Mesenteric fat pad (tissue), 1 donor: ENCODE data around the gene CSNK2A1. TPM values are rescaled to one million over a fixed set of nuclear protein-coding genes. Genes with fewer than 3 reads are reported as not detected.

Experiments
- DNase-seq: peaks from one replicate; pipeline ENCODE4 v3.0.0-alpha.2; 2020; ENCODE audit warnings: low spot score
- total RNA-seq: library from RNA; stranded (reverse); fragmentation: NEBNext Ultra II Directional; extraction: Animal tissue kit (Norgen Biotek cat#: 25700); gene quantifications from one replicate; pipeline ENCODE4 v1.2.1, GENCODE V29; 2021
- donor health status: DM: yes; HTN: yes; CAD: no.

CSNK2A1 gene
- total RNA-seq, 1 donor from 2014 or later = 132 TPM

- no peak for DNase-seq
These were observed 82.1 kb downstream of the CSNK2A1 start for GRCh38 chr20:461254-462198.

- DNase-seq = no peak
These were observed 82.9 kb downstream of the CSNK2A1 start for GRCh38 chr20:460707-461106.

GRCh38 chr20:460180-460579 is 83.4 kb downstream of the CSNK2A1 start:
- DNase-seq = no peak

GRCh38 chr20:458776-459175 is 84.8 kb downstream of the CSNK2A1 start:
- no peak for DNase-seq

GRCh38 chr20:454951-455350 is 88.6 kb downstream of the CSNK2A1 start:
- DNase-seq = no peak

- DNase-seq = peak; percentile 57
These were observed 91.6 kb downstream of the CSNK2A1 start for GRCh38 chr20:452021-452420.

- no peak for DNase-seq
These were observed 97.9 kb downstream of the CSNK2A1 start for GRCh38 chr20:445514-446336.

GRCh38 chr20:444862-445426 is 98.6 kb downstream of the CSNK2A1 start:
- no peak for DNase-seq

- peak; percentile 11 for DNase-seq
These were observed 99.5 kb downstream of the CSNK2A1 start for GRCh38 chr20:444117-444516.

- DNase-seq = no peak
These were observed 100.3 kb downstream of the CSNK2A1 start for GRCh38 chr20:443223-443775.

- DNase-seq = peak; percentile 65
These were observed 103.0 kb downstream of the CSNK2A1 start for GRCh38 chr20:440636-441035.

GRCh38 chr20:440148-440547 is 103.4 kb downstream of the CSNK2A1 start:
- peak; percentile 14 for DNase-seq

- peak; percentile 69 for DNase-seq
These were observed 104.8 kb downstream of the CSNK2A1 start for GRCh38 chr20:438571-439469.

- DNase-seq = peak; percentile 55
These were observed 105.7 kb downstream of the CSNK2A1 start for GRCh38 chr20:437787-438486.

- peak; percentile 33 for DNase-seq
These were observed 107.1 kb downstream of the CSNK2A1 start for GRCh38 chr20:436476-436875.

- peak; percentile 37 for DNase-seq
These were observed 108.0 kb downstream of the CSNK2A1 start for GRCh38 chr20:435558-435957.

- peak; percentile 45 for DNase-seq
These were observed 108.8 kb downstream of the CSNK2A1 start for GRCh38 chr20:434661-435419.

GRCh38 chr20:434221-434620 is 109.4 kb downstream of the CSNK2A1 start:
- peak; percentile 72 for DNase-seq
